Measurements from ENCODE around the gene ACOT7.

ACOT7 gene

GRCh38 chr1:6330410-6330911 lies 63.1 kb downstream of the ACOT7 start:
- H2AFZ ChIP-seq (ENCODE audit: low read depth, low read length, severe bottlenecking) = no peak overlapping the region
- H3K4me2 ChIP-seq (ENCODE audit: low read depth, low read length, poor library complexity, severe bottlenecking) = no peak overlapping the region
- H3K27ac ChIP-seq (ENCODE audit: low read depth, low read length) = no peak overlapping the region

GRCh38 chr1:6329851-6330250 lies 63.7 kb downstream of the ACOT7 start:
- H3K36me3 ChIP-seq (ENCODE audit: low read length) = no peaks in the 10 kb centered on the region
- no peak overlapping the region for H2AFZ ChIP-seq (ENCODE audit: low read depth, low read length, severe bottlenecking)
- TF ChIP-seq CTCF (IDR thresholded peaks at IDR 0.05; ENCODE audit: insufficient read depth, low read length, poor library complexity, severe bottlenecking) = no peak
- no peak for TF ChIP-seq EZH2phosphoT487 (conservative IDR thresholded peaks at IDR 0.05; ENCODE audit: low read length)

More at GRCh38 chr1:6330410-6330911, 63.1 kb downstream of the ACOT7 start:
- no peak overlapping the region for H3K9ac ChIP-seq (ENCODE audit: low read length)
- no peaks in the 10 kb centered on the region for H3K36me3 ChIP-seq (ENCODE audit: low read length)
- no peaks in the 10 kb centered on the region for H3K79me2 ChIP-seq (ENCODE audit: insufficient read depth, low read length)
- no peaks in the 10 kb centered on the region for H3K9me2 ChIP-seq (replicated peaks; ENCODE audit: insufficient read depth, low read length)
- no peaks in the 10 kb centered on the region for H4K20me1 ChIP-seq (ENCODE audit: low read depth, low read length)
- no peaks in the 10 kb centered on the region for H3F3A ChIP-seq (ENCODE audit: insufficient read depth)
- TF ChIP-seq CTCF (IDR thresholded peaks at IDR 0.05; ENCODE audit: insufficient read depth, low read length, poor library complexity, severe bottlenecking) (no peak), EZH2phosphoT487 (conservative IDR thresholded peaks at IDR 0.05; ENCODE audit: low read length) (no peak)
- H3K4me3 ChIP-seq (ENCODE audit: insufficient read depth, low read length, poor library complexity, severe bottlenecking) = no peak overlapping the region
- no peaks in the 10 kb centered on the region for H3K9me3 ChIP-seq (ENCODE audit: insufficient read depth, low read length)
- H3K27me3 ChIP-seq (ENCODE audit: low read length) = no peaks in the 10 kb centered on the region

GRCh38 chr1:6329396-6329795 lies 64.2 kb downstream of the ACOT7 start:
- TF ChIP-seq EZH2phosphoT487 (conservative IDR thresholded peaks at IDR 0.05; ENCODE audit: low read length) (no peak), CTCF (IDR thresholded peaks at IDR 0.05; ENCODE audit: insufficient read depth, low read length, poor library complexity, severe bottlenecking) (no peak)
- H3K4me3 ChIP-seq (ENCODE audit: insufficient read depth, low read length, poor library complexity, severe bottlenecking) = no peak overlapping the region
- H3K4me2 ChIP-seq (ENCODE audit: low read depth, low read length, poor library complexity, severe bottlenecking) = no peak overlapping the region

More at GRCh38 chr1:6329851-6330250, 63.7 kb downstream of the ACOT7 start:
- no peaks in the 10 kb centered on the region for H3K79me2 ChIP-seq (ENCODE audit: insufficient read depth, low read length)
- no peaks in the 10 kb centered on the region for H3K27me3 ChIP-seq (ENCODE audit: low read length)
- no peaks in the 10 kb centered on the region for H3F3A ChIP-seq (ENCODE audit: insufficient read depth)
- H4K20me1 ChIP-seq (ENCODE audit: low read depth, low read length) = no peaks in the 10 kb centered on the region
- no peak overlapping the region for H3K4me2 ChIP-seq (ENCODE audit: low read depth, low read length, poor library complexity, severe bottlenecking)
- no peak overlapping the region for H3K4me3 ChIP-seq (ENCODE audit: insufficient read depth, low read length, poor library complexity, severe bottlenecking)
- H3K27ac ChIP-seq (ENCODE audit: low read depth, low read length) = no peak overlapping the region
- no peaks in the 10 kb centered on the region for H3K9me2 ChIP-seq (replicated peaks; ENCODE audit: insufficient read depth, low read length)
- H3K9ac ChIP-seq (ENCODE audit: low read length) = no peak overlapping the region
- no peaks in the 10 kb centered on the region for H3K9me3 ChIP-seq (ENCODE audit: insufficient read depth, low read length)

More at GRCh38 chr1:6329396-6329795, 64.2 kb downstream of the ACOT7 start:
- Histone ChIP-seq H3K79me2 (ENCODE audit: insufficient read depth, low read length) (no peaks in the 10 kb centered on the region), H3K36me3 (ENCODE audit: low read length) (no peaks in the 10 kb centered on the region), H3K9me2 (replicated peaks; ENCODE audit: insufficient read depth, low read length) (no peaks in the 10 kb centered on the region), H4K20me1 (ENCODE audit: low read depth, low read length) (no peaks in the 10 kb centered on the region), H3F3A (ENCODE audit: insufficient read depth) (no peaks in the 10 kb centered on the region), H3K9me3 (ENCODE audit: insufficient read depth, low read length) (no peaks in the 10 kb centered on the region), H3K27ac (ENCODE audit: low read depth, low read length) (no peak overlapping the region), H3K9ac (ENCODE audit: low read length) (no peak overlapping the region), H2AFZ (ENCODE audit: low read depth, low read length, severe bottlenecking) (no peak overlapping the region), H3K27me3 (ENCODE audit: low read length) (no peaks in the 10 kb centered on the region)

Measured in SU-DHL-6 (cell line).